Suprapubic skin (tissue), 4 donors: ENCODE results near the gene TOR1AIP2. TPM values are rescaled to one million over a fixed set of nuclear protein-coding genes. Genes with fewer than 3 reads are reported as not detected.

Experiments
- DNase-seq, 2 donors: peaks; one replicate each; pipeline ENCODE4 v3.0.0-alpha.2; 2019; ENCODE audit warnings: low spot score in 2 of 2
- H3K27ac ChIP-seq: fragments of 200-600 bp; sonication (generic); one replicate; pipeline ENCODE4 v1.5.1; 2019
- H3K27me3 ChIP-seq: fragments of 200-600 bp; sonication (generic); one replicate; pipeline ENCODE4 v1.5.1; 2019
- H3K36me3 ChIP-seq: fragments of 200-600 bp; sonication (generic); one replicate; pipeline ENCODE4 v1.5.1; 2019
- H3K4me1 ChIP-seq: fragments of 200-600 bp; sonication (generic); one replicate; pipeline ENCODE4 v1.5.1; 2019
- H3K4me3 ChIP-seq: fragments of 200-600 bp; sonication (generic); one replicate; pipeline ENCODE4 v1.5.1; 2019; ENCODE audit warnings: mild to moderate bottlenecking
- H3K9me3 ChIP-seq: fragments of 200-600 bp; sonication (generic); one replicate; pipeline ENCODE4 v1.5.1; 2019
- EP300 ChIP-seq: sonication (generic); formaldehyde crosslinking; IDR thresholded peaks from one replicate; pipeline ENCODE4 v1.6.1; 2017; ENCODE audit warnings: antibody characterized with exemption
- POLR2A ChIP-seq, 2 donors: fragments of 450-650 bp; IDR thresholded peaks; one replicate each; pipeline ENCODE4 v1.6.1; 2017; ENCODE audit warnings: antibody characterized with exemption in 2 of 2, mild to moderate bottlenecking in 2 of 2, moderate library complexity in 2 of 2
- POLR2AphosphoS5 ChIP-seq, 3 donors: sonication (generic); formaldehyde crosslinking; IDR thresholded peaks; one replicate each; pipeline ENCODE4 v1.6.1; 2017; ENCODE audit warnings: antibody characterized with exemption in 3 of 3
- WGBS: methylation state at CpG from one replicate; pipeline ENCODE4 v1.1.5; 2018; 5-methylcytosine and 5-hydroxymethylcytosine counted together
- total RNA-seq, 4 donors: library from RNA; depleted of rRNA; stranded (reverse); fragments of >200 nt; gene quantifications; one replicate each; pipeline ENCODE4 v1.1.0, GENCODE V29; 2016
- TF ChIP-seq, protein P1 (sequence below), 2 donors: fragments of 200-600 bp in 1 of 2; fragments of 450-650 bp in 1 of 2; sonication (generic) in 1 of 2; IDR thresholded peaks; one replicate each; pipeline ENCODE4 v1.5.1; 2016 to 2019; ENCODE audit warnings: antibody characterized with exemption in 2 of 2, mild to moderate bottlenecking in 1 of 2, moderate library complexity in 1 of 2

The TOR1AIP2 gene
- total RNA-seq, 4 donors from 2014 or later: 68.0 to 91.5 (median 78.3) TPM

DNA sequence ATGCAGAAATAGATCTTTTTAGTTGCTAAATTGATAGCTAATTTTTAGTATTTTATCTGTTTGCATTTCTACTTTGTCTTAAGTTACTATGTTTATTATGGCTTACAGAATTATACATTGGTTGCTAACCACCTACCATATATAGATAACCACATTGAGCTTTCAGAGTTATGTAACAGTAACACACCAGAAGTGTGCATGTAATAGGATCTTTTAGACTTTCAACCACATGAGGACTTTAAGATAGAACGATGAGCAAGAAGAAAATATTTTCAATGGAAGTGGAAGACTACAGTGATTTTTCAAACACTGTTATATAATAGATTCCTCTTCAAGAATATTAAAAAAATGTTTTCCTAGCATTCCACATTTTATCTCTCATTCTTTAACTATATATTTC lies 33.3 kb upstream of the TOR1AIP2 start:
- TF ChIP-seq EP300 (no peak), POLR2A (IDR thresholded peaks at IDR 0.05) (no peak), POLR2AphosphoS5 (IDR thresholded peaks at IDR 0.05) (no peak)
- TF ChIP-seq, protein P1, sequence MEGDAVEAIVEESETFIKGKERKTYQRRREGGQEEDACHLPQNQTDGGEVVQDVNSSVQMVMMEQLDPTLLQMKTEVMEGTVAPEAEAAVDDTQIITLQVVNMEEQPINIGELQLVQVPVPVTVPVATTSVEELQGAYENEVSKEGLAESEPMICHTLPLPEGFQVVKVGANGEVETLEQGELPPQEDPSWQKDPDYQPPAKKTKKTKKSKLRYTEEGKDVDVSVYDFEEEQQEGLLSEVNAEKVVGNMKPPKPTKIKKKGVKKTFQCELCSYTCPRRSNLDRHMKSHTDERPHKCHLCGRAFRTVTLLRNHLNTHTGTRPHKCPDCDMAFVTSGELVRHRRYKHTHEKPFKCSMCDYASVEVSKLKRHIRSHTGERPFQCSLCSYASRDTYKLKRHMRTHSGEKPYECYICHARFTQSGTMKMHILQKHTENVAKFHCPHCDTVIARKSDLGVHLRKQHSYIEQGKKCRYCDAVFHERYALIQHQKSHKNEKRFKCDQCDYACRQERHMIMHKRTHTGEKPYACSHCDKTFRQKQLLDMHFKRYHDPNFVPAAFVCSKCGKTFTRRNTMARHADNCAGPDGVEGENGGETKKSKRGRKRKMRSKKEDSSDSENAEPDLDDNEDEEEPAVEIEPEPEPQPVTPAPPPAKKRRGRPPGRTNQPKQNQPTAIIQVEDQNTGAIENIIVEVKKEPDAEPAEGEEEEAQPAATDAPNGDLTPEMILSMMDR (IDR thresholded peaks at IDR 0.05): no peak
- peaks cover 81% of the 10 kb centered on the region for H3K36me3 ChIP-seq
- WGBS: 69% methylated on average over 1 of the region's 1 CpG
- H3K4me1 ChIP-seq: no peaks in the 10 kb centered on the region
- H3K9me3 ChIP-seq: no peaks in the 10 kb centered on the region
- no peak overlapping the region for H3K4me3 ChIP-seq
- H3K27ac ChIP-seq: no peak overlapping the region
- no peak for DNase-seq
- no peaks in the 10 kb centered on the region for H3K27me3 ChIP-seq

GRCh38 chr1:179889589-179889988 lies 12.0 kb upstream of the TOR1AIP2 start:
- WGBS: 78% methylated on average over 4 of the region's 4 CpGs

DNA sequence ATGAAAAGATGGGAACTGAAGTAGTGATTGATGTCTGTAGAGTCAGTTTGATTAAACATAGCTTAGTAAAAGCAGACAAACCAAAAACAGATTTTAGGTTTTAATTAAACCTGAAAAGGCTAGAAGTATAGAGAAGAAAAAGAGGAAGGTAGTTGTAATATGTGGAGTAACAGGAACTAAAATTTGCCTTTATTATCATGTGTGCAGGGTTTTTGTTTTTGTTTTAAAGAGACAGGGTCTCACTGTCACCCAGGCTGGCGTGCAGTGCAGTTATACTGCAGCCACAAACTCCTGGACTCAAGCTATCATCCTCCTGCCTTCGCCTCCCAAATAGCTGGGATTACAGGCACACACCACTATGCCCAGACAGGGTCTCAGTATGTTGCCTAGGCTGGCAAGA lies 10.5 kb upstream of the TOR1AIP2 start:
- TF ChIP-seq, protein P1 (IDR thresholded peaks at IDR 0.05): no peak
- TF ChIP-seq POLR2A (IDR thresholded peaks at IDR 0.05) (no peak), EP300 (no peak), POLR2AphosphoS5 (IDR thresholded peaks at IDR 0.05) (no peak)
- Histone ChIP-seq H3K4me1 (peaks cover 44% of the 10 kb centered on the region), H3K27ac (no peak overlapping the region), H3K9me3 (no peaks in the 10 kb centered on the region), H3K4me3 (no peak overlapping the region), H3K27me3 (no peaks in the 10 kb centered on the region), H3K36me3 (peaks cover 46% of the 10 kb centered on the region)
- 88% methylated on average over 2 of the region's 2 CpGs for WGBS
- DNase-seq: no peak

More at GRCh38 chr1:179889589-179889988, 12.0 kb upstream of the TOR1AIP2 start:
- Histone ChIP-seq H3K4me3 (no peak overlapping the region), H3K4me1 (peaks cover 29% of the 10 kb centered on the region), H3K27me3 (no peaks in the 10 kb centered on the region), H3K27ac (no peak overlapping the region), H3K9me3 (no peaks in the 10 kb centered on the region), H3K36me3 (peaks cover 61% of the 10 kb centered on the region)
- no peak for DNase-seq
- TF ChIP-seq POLR2AphosphoS5 (IDR thresholded peaks at IDR 0.05) (no peak), EP300 (no peak), POLR2A (IDR thresholded peaks at IDR 0.05) (no peak)
- TF ChIP-seq, protein P1 (IDR thresholded peaks at IDR 0.05): no peak

- WGBS: 16% methylated on average over 4 of the region's 4 CpGs
- peak overlapping the region; percentile 86 for H3K4me3 ChIP-seq
- peaks cover 10% of the 10 kb centered on the region for H3K36me3 ChIP-seq
- H3K27ac ChIP-seq: peak overlapping the region; percentile 100
- no peak for DNase-seq
- TF ChIP-seq, protein P1 (IDR thresholded peaks at IDR 0.05): no peak
- TF ChIP-seq POLR2A (IDR thresholded peaks at IDR 0.05): no peak
- TF ChIP-seq POLR2AphosphoS5 (IDR thresholded peaks at IDR 0.05): no peak
- no peak for TF ChIP-seq EP300
- H3K27me3 ChIP-seq: no peaks in the 10 kb centered on the region
- no peaks in the 10 kb centered on the region for H3K9me3 ChIP-seq
- peaks cover 52% of the 10 kb centered on the region for H3K4me1 ChIP-seq
Measured at GRCh38 chr1:179883745-179884138, 6.1 kb upstream of the TOR1AIP2 start.

DNA sequence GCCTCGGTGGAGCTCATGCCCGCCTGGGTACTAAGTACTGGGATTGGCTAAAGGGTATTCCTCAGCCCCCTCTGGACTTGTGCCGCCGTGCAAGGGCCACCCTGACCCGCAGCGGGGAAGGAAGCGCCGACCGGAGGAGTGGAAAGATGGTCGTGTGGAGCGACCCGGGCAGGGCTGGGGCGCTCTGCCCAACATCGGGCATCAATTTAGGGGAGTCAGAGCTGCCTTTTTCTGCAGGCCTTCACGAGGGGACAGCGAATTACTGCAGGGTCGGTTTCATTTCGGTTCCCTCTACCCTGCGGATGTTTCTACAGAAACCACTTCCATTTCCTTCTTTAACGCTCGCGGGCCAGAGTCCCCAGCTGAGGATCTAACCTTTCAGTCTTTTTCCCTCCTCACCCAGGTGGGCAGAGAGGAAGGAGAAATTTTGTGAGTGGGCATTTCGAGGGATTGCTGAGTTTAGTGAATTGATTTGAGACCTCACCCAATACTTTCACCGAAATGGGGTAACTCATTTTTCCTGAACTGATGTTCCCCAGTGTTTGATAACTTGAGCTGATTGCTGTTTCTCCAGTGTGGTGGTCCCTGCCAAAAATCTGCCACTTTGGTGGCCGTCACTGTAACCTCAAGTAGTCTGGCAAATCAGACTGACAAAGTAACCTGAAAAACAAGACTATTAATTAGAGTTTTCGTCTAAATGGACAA lies 5.6 kb upstream of the TOR1AIP2 start:
- peak overlapping the region; percentile 100 for H3K27ac ChIP-seq
- no peak for DNase-seq
- H3K4me1 ChIP-seq: peaks cover 50% of the 10 kb centered on the region
- H3K9me3 ChIP-seq: no peaks in the 10 kb centered on the region
- H3K4me3 ChIP-seq: peak overlapping the region; percentile 86
- H3K36me3 ChIP-seq: peaks cover 10% of the 10 kb centered on the region
- under 1% methylated on average over 11 of the region's 26 CpGs for WGBS
- TF ChIP-seq POLR2AphosphoS5 (IDR thresholded peaks at IDR 0.05) (no peak), POLR2A (IDR thresholded peaks at IDR 0.05) (no peak), EP300 (no peak)
- TF ChIP-seq, protein P1 (IDR thresholded peaks at IDR 0.05): no peak
- H3K27me3 ChIP-seq: no peaks in the 10 kb centered on the region
